ENCODE measurements around the gene ZYG11B. TPM values are rescaled to one million over a fixed set of nuclear protein-coding genes. Genes with fewer than 3 reads are reported as not detected.

Gene ZYG11B
- total and polyA plus RNA-seq, 2 of the 13 experiments (the other 11 are each of a cell fraction or from before 2014, with no cell fraction given), result 6.9 to 17.9 TPM

- TF ChIP-seq ZBTB8A (CRISPR knock-in tag; IDR thresholded peaks at IDR 0.05; ENCODE audit: borderline replicate concordance, low read depth) (peak; percentile 51; the same call in 1 of the 2 replicates), ZNF672 (CRISPR knock-in tag; IDR thresholded peaks at IDR 0.05) (no peak), ZNF572 (CRISPR knock-in tag; IDR thresholded peaks at IDR 0.05) (no peak; the same call in 1 of the 2 replicates), JUN (CRISPR knock-in tag; IDR thresholded peaks at IDR 0.05) (peak; percentile 86), ATF3 (CRISPR knock-in tag; IDR thresholded peaks at IDR 0.05) (peak; percentile 24; the same call in 1 of the 2 replicates), TCF7 (IDR thresholded peaks at IDR 0.05; ENCODE audit: low read depth) (no peak), DDIT3 (CRISPR knock-in tag; IDR thresholded peaks at IDR 0.05) (no peak), ZNF331 (CRISPR knock-in tag; IDR thresholded peaks at IDR 0.05) (peak; percentile 60; the same call in 1 of the 2 replicates), ZNF20 (CRISPR knock-in tag; IDR thresholded peaks at IDR 0.05) (no peak), ZFP91 (CRISPR knock-in tag; IDR thresholded peaks at IDR 0.05; ENCODE audit: borderline replicate concordance) (peak; percentile 94), NAIF1 (CRISPR knock-in tag; IDR thresholded peaks at IDR 0.05; ENCODE audit: borderline replicate concordance) (peak; percentile 93), FOXJ3 (CRISPR knock-in tag; IDR thresholded peaks at IDR 0.05; ENCODE audit: borderline replicate concordance) (no peak), HNRNPK (IDR thresholded peaks at IDR 0.05; ENCODE audit: low read depth, low read length, poor library complexity, severe bottlenecking) (no peak)
- TF ChIP-seq, protein P1, sequence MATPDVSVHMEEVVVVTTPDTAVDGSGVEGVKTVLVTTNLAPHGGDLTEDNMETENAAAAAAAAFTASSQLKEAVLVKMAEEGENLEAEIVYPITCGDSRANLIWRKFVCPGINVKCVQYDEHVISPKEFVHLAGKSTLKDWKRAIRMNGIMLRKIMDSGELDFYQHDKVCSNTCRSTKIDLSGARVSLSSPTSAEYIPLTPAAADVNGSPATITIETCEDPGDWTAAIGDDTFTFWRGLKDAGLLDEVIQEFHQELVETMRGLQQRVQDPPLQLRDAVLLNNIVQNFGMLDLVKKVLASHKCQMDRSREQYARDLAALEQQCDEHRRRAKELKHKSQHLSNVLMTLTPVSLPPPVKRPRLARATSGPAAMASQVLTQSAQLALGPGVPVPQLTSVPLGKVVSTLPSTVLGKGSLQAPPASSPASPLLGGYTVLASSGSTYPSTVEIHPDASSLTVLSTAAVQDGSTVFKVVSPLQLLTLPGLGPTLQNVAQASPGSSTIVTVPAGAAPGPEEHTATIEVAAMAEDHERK (CRISPR knock-in tag; IDR thresholded peaks at IDR 0.05; ENCODE audit: low read depth), result 0 out of 2 replicates have a peak, but pooled peaks have one; percentile 39
- TF ChIP-seq, protein P2, sequence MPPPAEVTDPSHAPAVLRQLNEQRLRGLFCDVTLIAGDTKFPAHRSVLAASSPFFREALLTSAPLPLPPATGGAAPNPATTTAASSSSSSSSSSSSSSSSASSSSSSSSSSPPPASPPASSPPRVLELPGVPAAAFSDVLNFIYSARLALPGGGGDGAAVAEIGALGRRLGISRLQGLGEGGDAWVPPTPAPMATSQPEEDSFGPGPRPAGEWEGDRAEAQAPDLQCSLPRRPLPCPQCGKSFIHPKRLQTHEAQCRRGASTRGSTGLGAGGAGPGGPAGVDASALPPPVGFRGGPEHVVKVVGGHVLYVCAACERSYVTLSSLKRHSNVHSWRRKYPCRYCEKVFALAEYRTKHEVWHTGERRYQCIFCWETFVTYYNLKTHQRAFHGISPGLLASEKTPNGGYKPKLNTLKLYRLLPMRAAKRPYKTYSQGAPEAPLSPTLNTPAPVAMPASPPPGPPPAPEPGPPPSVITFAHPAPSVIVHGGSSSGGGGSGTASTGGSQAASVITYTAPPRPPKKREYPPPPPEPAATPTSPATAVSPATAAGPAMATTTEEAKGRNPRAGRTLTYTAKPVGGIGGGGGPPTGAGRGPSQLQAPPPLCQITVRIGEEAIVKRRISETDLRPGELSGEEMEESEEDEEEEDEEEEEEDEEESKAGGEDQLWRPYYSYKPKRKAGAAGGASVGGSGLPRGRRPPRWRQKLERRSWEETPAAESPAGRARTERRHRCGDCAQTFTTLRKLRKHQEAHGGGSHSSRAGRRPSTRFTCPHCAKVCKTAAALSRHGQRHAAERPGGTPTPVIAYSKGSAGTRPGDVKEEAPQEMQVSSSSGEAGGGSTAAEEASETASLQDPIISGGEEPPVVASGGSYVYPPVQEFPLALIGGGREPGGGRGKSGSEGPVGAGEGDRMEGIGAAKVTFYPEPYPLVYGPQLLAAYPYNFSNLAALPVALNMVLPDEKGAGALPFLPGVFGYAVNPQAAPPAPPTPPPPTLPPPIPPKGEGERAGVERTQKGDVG (CRISPR knock-in tag; IDR thresholded peaks at IDR 0.05; ENCODE audit: borderline replicate concordance), result peak; percentile 88; the same call in 1 of the 2 replicates
- TF ChIP-seq, protein P3, sequence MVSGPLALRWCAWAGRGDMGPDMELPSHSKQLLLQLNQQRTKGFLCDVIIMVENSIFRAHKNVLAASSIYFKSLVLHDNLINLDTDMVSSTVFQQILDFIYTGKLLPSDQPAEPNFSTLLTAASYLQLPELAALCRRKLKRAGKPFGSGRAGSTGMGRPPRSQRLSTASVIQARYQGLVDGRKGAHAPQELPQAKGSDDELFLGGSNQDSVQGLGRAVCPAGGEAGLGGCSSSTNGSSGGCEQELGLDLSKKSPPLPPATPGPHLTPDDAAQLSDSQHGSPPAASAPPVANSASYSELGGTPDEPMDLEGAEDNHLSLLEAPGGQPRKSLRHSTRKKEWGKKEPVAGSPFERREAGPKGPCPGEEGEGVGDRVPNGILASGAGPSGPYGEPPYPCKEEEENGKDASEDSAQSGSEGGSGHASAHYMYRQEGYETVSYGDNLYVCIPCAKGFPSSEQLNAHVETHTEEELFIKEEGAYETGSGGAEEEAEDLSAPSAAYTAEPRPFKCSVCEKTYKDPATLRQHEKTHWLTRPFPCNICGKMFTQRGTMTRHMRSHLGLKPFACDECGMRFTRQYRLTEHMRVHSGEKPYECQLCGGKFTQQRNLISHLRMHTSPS (CRISPR knock-in tag; IDR thresholded peaks at IDR 0.05; ENCODE audit: low read depth), result peak; percentile 59; the same call in 1 of the 2 replicates
- TF ChIP-seq, protein P4, sequence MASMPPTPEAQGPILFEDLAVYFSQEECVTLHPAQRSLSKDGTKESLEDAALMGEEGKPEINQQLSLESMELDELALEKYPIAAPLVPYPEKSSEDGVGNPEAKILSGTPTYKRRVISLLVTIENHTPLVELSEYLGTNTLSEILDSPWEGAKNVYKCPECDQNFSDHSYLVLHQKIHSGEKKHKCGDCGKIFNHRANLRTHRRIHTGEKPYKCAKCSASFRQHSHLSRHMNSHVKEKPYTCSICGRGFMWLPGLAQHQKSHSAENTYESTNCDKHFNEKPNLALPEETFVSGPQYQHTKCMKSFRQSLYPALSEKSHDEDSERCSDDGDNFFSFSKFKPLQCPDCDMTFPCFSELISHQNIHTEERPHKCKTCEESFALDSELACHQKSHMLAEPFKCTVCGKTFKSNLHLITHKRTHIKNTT (CRISPR knock-in tag; IDR thresholded peaks at IDR 0.05), result no peak
These were observed 23.1 kb upstream of the ZYG11B start (continued) for GRCh38 chr1:52702886-52703787.

Measured in HepG2 (cell line).